Lung (tissue), 12 donors: Measurements from ENCODE around the gene TEX22. TPM values are rescaled to one million over a fixed set of nuclear protein-coding genes. Genes with fewer than 3 reads are reported as not detected.

Experiments used
- ATAC-seq: fragments of 200-7000 bp; cut with Tn5 transposase; one replicate; pipeline ENCODE4 v1.9.1; 2020; ENCODE audit warnings: moderate number of reproducible peaks; ENCODE audit not compliant: insufficient read depth, low FRiP score
- DNase-seq, 3 donors: peaks; one replicate each; pipeline ENCODE4 v3.0.0-alpha.2; 2013 to 2017
- H3K27ac ChIP-seq, 2 donors: one replicate each; pipeline ENCODE4 v1.5.1; 2013; ENCODE audit warnings: mild to moderate bottlenecking in 2 of 2, moderate library complexity in 2 of 2, control low read depth in 1 of 2, inconsistent platforms in 1 of 2, low read depth in 1 of 2, low read length in 1 of 2
- H3K27me3 ChIP-seq, 3 donors: one replicate each; pipeline ENCODE4 v1.5.1; 2013; ENCODE audit warnings: low read length in 2 of 3; ENCODE audit not compliant: control insufficient read depth in 3 of 3, insufficient read depth in 3 of 3
- H3K36me3 ChIP-seq, 4 donors: one replicate each; pipeline ENCODE4 v1.5.1; 2013; ENCODE audit warnings: low read length in 4 of 4, mild to moderate bottlenecking in 1 of 4, moderate library complexity in 1 of 4; ENCODE audit not compliant: control insufficient read depth in 4 of 4, insufficient read depth in 4 of 4
- H3K4me1 ChIP-seq, 5 donors: one replicate each; pipeline ENCODE4 v1.5.1; 2013; ENCODE audit warnings: low read length in 5 of 5, mild to moderate bottlenecking in 2 of 5, moderate library complexity in 1 of 5; ENCODE audit not compliant: control insufficient read depth in 5 of 5, insufficient read depth in 5 of 5
- H3K4me3 ChIP-seq: one replicate; pipeline ENCODE4 v1.5.1; 2013; ENCODE audit warnings: mild to moderate bottlenecking, control low read depth, moderate library complexity
- H3K9ac ChIP-seq, 2 donors: one replicate each; pipeline ENCODE4 v1.5.1; 2013; ENCODE audit warnings: low read length in 2 of 2, control low read depth in 1 of 2; ENCODE audit not compliant: insufficient read depth in 1 of 2
- H3K9me3 ChIP-seq, 4 donors: one replicate each; pipeline ENCODE4 v1.5.1; 2013; ENCODE audit warnings: low read length in 3 of 4, mild to moderate bottlenecking in 1 of 4, moderate library complexity in 1 of 4; ENCODE audit not compliant: control insufficient read depth in 4 of 4, insufficient read depth in 3 of 4
- WGBS, 2 donors: extraction: QIAGEN DNeasy Blood & Tissue Kit; methylation state at CpG; one replicate each; pipeline ENCODE4 v1.1.7; 2013; 5-methylcytosine and 5-hydroxymethylcytosine counted together
- polyA plus RNA-seq, 2 donors: library from polyadenylated mRNA; stranded (reverse); fragments of 200-250 nt; gene quantifications; one replicate each; pipeline ENCODE4 v1.2.1, GENCODE V29; 2013
- total RNA-seq, 2 donors: library from RNA; depleted of rRNA in 1 of 2; stranded (reverse); fragments of >200 nt in 1 of 2; gene quantifications; one replicate each; pipeline ENCODE4 v1.2.1, GENCODE V29; 2014 to 2021
- TF ChIP-seq, protein P1 (sequence below): IDR thresholded peaks from 2 replicates; pipeline ENCODE4 v1.5.1; 2012; ENCODE audit warnings: mild to moderate bottlenecking; ENCODE audit errors: control extremely low read depth, extremely low read depth
- donor health status: control.
- donor health status: control.
- donor health status: Bipolar disorder and iron deficiency.
- donor health status: healthy.
- donor health status: DM: yes; HTN: yes; CAD: no.

TEX22 gene
- total and polyA plus RNA-seq, 4 donors: 0.17 to 2.1 (median 0.29) TPM

DNA sequence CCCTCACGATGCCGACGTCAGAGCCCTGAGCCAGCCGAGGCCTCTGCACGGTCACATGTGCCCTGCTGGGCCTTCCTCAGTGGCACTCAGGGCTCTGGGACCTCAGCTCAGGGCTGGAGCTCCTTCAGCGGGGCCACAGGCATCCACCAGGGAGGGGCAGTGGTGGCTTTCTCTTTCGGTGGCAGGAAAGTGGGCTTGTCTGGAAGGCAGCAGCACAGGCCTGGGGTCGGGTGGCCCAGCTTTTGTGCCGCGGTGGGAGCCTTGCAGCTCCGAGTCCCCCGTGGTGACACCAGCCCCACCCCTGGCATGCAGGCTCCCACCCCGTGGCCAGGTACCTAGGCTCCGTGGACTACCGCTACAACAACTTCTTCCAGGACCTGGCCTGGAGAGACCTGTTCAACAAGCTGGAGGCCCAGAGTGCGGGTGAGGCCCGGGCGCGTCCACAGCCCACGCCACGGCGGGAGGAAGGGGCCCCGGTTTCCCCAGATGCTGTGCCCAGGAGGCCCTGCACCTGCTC lies 14.2 kb upstream of the TEX22 start:
- H3K36me3 ChIP-seq: peaks cover 3 to 64% (median 11%) of the 10 kb centered on the region in 4 donors
- no peak for DNase-seq
- H3K4me3 ChIP-seq: no peak overlapping the region
- no peak for ATAC-seq
- WGBS, 2 donors: 94 to 95% methylated on average over 22 to 23 of the region's 23 CpGs
- TF ChIP-seq, protein P1, sequence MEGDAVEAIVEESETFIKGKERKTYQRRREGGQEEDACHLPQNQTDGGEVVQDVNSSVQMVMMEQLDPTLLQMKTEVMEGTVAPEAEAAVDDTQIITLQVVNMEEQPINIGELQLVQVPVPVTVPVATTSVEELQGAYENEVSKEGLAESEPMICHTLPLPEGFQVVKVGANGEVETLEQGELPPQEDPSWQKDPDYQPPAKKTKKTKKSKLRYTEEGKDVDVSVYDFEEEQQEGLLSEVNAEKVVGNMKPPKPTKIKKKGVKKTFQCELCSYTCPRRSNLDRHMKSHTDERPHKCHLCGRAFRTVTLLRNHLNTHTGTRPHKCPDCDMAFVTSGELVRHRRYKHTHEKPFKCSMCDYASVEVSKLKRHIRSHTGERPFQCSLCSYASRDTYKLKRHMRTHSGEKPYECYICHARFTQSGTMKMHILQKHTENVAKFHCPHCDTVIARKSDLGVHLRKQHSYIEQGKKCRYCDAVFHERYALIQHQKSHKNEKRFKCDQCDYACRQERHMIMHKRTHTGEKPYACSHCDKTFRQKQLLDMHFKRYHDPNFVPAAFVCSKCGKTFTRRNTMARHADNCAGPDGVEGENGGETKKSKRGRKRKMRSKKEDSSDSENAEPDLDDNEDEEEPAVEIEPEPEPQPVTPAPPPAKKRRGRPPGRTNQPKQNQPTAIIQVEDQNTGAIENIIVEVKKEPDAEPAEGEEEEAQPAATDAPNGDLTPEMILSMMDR: no peak
- H3K27me3 ChIP-seq: no peaks in the 10 kb centered on the region
- H3K9ac ChIP-seq: no peak overlapping the region
- H3K9me3 ChIP-seq: no peaks in the 10 kb centered on the region
- no peak overlapping the region for H3K27ac ChIP-seq
- H3K4me1 ChIP-seq: no peaks in the 10 kb centered on the region

DNA sequence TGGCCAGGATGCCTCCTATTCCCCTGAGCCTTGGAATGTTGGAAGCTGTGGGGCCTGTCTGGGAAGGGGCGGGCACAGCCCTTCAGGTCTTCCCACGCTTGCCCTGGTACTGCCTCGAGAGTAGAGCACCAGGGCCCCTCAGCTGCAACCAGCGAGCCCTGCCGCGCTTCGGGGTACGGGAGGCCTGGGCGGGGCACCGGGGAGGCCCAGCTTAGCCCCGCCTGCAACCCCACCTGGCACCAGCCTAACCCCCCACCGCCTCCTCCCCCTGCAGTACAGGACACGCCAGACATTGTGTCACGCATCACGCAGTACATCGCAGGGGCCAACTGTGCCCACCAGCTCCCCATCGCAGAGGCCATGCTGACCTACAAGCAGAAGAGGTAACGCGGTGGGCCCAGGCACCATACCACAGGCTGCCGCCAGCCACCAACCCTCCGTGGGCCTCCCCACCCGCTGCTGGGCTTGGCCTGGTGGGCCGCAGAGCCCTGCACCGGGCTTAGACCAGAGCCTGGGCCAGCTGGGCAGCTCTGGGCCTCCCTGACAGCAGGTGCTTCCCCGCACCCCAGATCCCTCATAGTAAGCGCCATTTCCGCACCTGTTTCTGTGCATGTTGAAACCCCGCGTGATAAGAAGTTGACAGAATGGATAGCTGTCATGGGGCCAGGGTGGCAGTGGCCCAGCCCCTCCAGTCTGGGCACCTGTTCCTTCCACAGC lies 13.6 kb upstream of the TEX22 start:
- Histone ChIP-seq H3K27ac (no peak overlapping the region), H3K4me1 (no peaks in the 10 kb centered on the region), H3K4me3 (no peak overlapping the region), H3K9me3 (no peaks in the 10 kb centered on the region), H3K36me3 (peaks cover 3 to 62% (median 11%) of the 10 kb centered on the region in 4 donors), H3K9ac (no peak overlapping the region), H3K27me3 (no peaks in the 10 kb centered on the region)
- TF ChIP-seq, protein P1: no peak
- ATAC-seq (no peak), DNase-seq (no peak)
- WGBS, 2 donors: 91 to 96% methylated on average over 25 to 29 of the region's 29 CpGs

DNA sequence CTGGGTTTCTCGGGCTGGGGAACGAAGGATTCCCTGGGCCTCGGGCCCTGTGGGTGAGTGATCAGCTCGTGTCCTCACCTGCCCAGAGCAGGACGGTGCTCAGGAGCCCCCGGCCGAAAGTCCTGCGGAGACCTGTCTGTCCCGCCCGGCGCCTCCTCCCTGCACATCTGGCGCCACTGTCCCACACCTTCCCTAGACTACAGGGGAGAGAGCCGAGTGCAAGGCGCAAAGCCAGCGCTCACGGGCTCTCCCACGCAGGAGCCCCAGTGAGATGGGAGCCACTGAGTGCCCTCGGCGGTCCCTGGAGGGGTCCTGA lies 13.1 kb upstream of the TEX22 start:
- no peaks in the 10 kb centered on the region for H3K27me3 ChIP-seq
- whole genome bisulfite sequencing, 2 donors: 96 to 97% methylated on average over 17 to 19 of the region's 19 CpGs
- no peak for DNase-seq
- no peak for ATAC-seq
- H3K9ac ChIP-seq: no peak overlapping the region
- no peak overlapping the region for H3K27ac ChIP-seq
- peaks cover 3 to 57% (median 9%) of the 10 kb centered on the region in 4 donors for H3K36me3 ChIP-seq
- H3K9me3 ChIP-seq: no peaks in the 10 kb centered on the region
- no peaks in the 10 kb centered on the region for H3K4me1 ChIP-seq
- no peak overlapping the region for H3K4me3 ChIP-seq
- TF ChIP-seq, protein P1: no peak
